ENCODE measurements around the gene HRCT1. TPM values are rescaled to one million over a fixed set of nuclear protein-coding genes. Genes with fewer than 3 reads are reported as not detected.

The HRCT1 gene
- total and polyA plus RNA-seq, 2 donors (not counting 3 experiments of a cell fraction or from before 2014, with no cell fraction given): 1.2 to 7.0 TPM

- no peaks in the 10 kb centered on the region for H3K79me2 ChIP-seq (ENCODE audit: control insufficient read depth, insufficient read depth, low read length)
- ChIA-PET CTCF (interaction anchor here (1.1 to 4.8 kb wide), 2 partner anchors 20 to 92 kb away, joined by 3 to 27 read pairs; no protein-coding TSS in a partner anchor), POLR2A (no interaction called here)
- dilution Hi-C loops (cut with MboI; ENCODE audit: extremely low pct_ligation_motif_present, low sequenced_read_pairs): no loop called here
- no peaks in the 10 kb centered on the region for H3K4me1 ChIP-seq (ENCODE audit: control insufficient read depth, extremely low read depth, insufficient read depth, low read length)
- H3K4me3 ChIP-seq (replicated peaks in 1 of 3; ENCODE audit: insufficient read depth in 1 of 3, low read depth in 1 of 3, low read length in 3 of 3): no peak overlapping the region
- BruUV-seq (replicated peaks): no TSS peak
- no peak overlapping the region for H3K4me2 ChIP-seq (ENCODE audit: insufficient read depth, low read length)
- H3K27ac ChIP-seq (ENCODE audit: insufficient read depth, low read depth, low read length): no peak overlapping the region
- FAIRE-seq (no peak), DNase-seq (ENCODE audit: low read depth, low spot score) (no peak)
- intact Hi-C loops (cut with micrococcal nuclease): no loop called here
- no peaks in the 10 kb centered on the region for H4K20me1 ChIP-seq (replicated peaks; ENCODE audit: control insufficient read depth, extremely low read depth, insufficient read depth, low read length)
- no peaks in the 10 kb centered on the region for H3K9me1 ChIP-seq (replicated peaks; ENCODE audit: control insufficient read depth, extremely low read depth, insufficient read depth, low read length)
- no peak for TF ChIP-seq POLR2A (IDR thresholded peaks at IDR 0.05; ENCODE audit: low read depth, low read length)
- no peak overlapping the region for H3K9ac ChIP-seq (replicated peaks; ENCODE audit: extremely low read depth, insufficient read depth, low read length)
- H3K36me3 ChIP-seq (ENCODE audit: control insufficient read depth in 2 of 2, extremely low read depth in 1 of 2, insufficient read depth in 2 of 2, low read length in 2 of 2): no peaks in the 10 kb centered on the region
- no peak overlapping the region for H2AFZ ChIP-seq (ENCODE audit: low read depth, low read length)
- H3K27me3 ChIP-seq (ENCODE audit: control insufficient read depth in 2 of 2, insufficient read depth in 2 of 2, low read length in 2 of 2): peaks cover 8 to 35% of the 10 kb centered on the region in 2 experiments
- H3K9me3 ChIP-seq (replicated peaks; ENCODE audit: control insufficient read depth, insufficient read depth, low read length): no peaks in the 10 kb centered on the region
These were observed 43.7 kb upstream of the HRCT1 start for GRCh38 chr9:35862328-35862727.

- intact Hi-C loops (cut with micrococcal nuclease): no loop called here
- CTCF ChIA-PET: interaction anchor here (2.6 to 4.8 kb wide), 2 partner anchors 19 to 37 kb away, joined by 7 to 27 read pairs; no protein-coding TSS in a partner anchor
These were observed 42.4 kb upstream of the HRCT1 start for GRCh38 chr9:35863583-35863982.

More at GRCh38 chr9:35863583-35863982, 42.4 kb upstream of the HRCT1 start:
- Histone ChIP-seq H3K4me2 (ENCODE audit: insufficient read depth, low read length) (no peak overlapping the region), H4K20me1 (replicated peaks; ENCODE audit: control insufficient read depth, extremely low read depth, insufficient read depth, low read length) (no peaks in the 10 kb centered on the region), H3K27ac (ENCODE audit: insufficient read depth, low read depth, low read length) (no peak overlapping the region), H3K79me2 (ENCODE audit: control insufficient read depth, insufficient read depth, low read length) (no peaks in the 10 kb centered on the region), H3K36me3 (ENCODE audit: control insufficient read depth in 2 of 2, extremely low read depth in 1 of 2, insufficient read depth in 2 of 2, low read length in 2 of 2) (no peaks in the 10 kb centered on the region), H3K4me3 (replicated peaks in 1 of 3; ENCODE audit: insufficient read depth in 1 of 3, low read depth in 1 of 3, low read length in 3 of 3) (no peak overlapping the region), H2AFZ (ENCODE audit: low read depth, low read length) (no peak overlapping the region), H3K9me3 (replicated peaks; ENCODE audit: control insufficient read depth, insufficient read depth, low read length) (no peaks in the 10 kb centered on the region), H3K4me1 (ENCODE audit: control insufficient read depth, extremely low read depth, insufficient read depth, low read length) (no peaks in the 10 kb centered on the region), H3K9me1 (replicated peaks; ENCODE audit: control insufficient read depth, extremely low read depth, insufficient read depth, low read length) (no peaks in the 10 kb centered on the region), H3K27me3 (ENCODE audit: control insufficient read depth in 2 of 2, insufficient read depth in 2 of 2, low read length in 2 of 2) (peaks cover 8 to 26% of the 10 kb centered on the region in 2 experiments), H3K9ac (replicated peaks; ENCODE audit: extremely low read depth, insufficient read depth, low read length) (no peak overlapping the region)
- POLR2A ChIA-PET: no interaction called here
- TF ChIP-seq POLR2AphosphoS5 (IDR thresholded peaks at IDR 0.05; ENCODE audit: insufficient read depth, low read depth, low read length) (no peak), MYC (IDR thresholded peaks at IDR 0.05; ENCODE audit: low read depth, low read length) (no peak), POLR2A (IDR thresholded peaks at IDR 0.05; ENCODE audit: low read depth, low read length) (no peak), MAX (IDR thresholded peaks at IDR 0.05; ENCODE audit: insufficient read depth, insufficient read length) (no peak), EZH2 (IDR thresholded peaks at IDR 0.05; ENCODE audit: borderline replicate concordance, low read depth, low read length, severe bottlenecking) (no peak), JUN (IDR thresholded peaks at IDR 0.05; ENCODE audit: borderline replicate concordance, insufficient read depth, insufficient read length, low read depth) (no peak), CTCF (IDR thresholded peaks at IDR 0.05; ENCODE audit: extremely low read depth in 1 of 2, insufficient read depth in 1 of 2, low read depth in 1 of 2, low read length in 2 of 2) (no peak), FOS (IDR thresholded peaks at IDR 0.05; ENCODE audit: borderline replicate concordance, insufficient read depth, low read length) (no peak), GATA2 (IDR thresholded peaks at IDR 0.05; ENCODE audit: insufficient read depth, insufficient read length, low read depth, low read length) (no peak)
- DNase-seq (ENCODE audit: low read depth, low spot score) (no peak), FAIRE-seq (no peak)
- no TSS peak for BruUV-seq (replicated peaks)
- dilution Hi-C loops (cut with MboI; ENCODE audit: extremely low pct_ligation_motif_present, low sequenced_read_pairs): no loop called here
